Naive thymus-derived CD4-positive, alpha-beta T cell (primary cell): ENCODE measurements around the gene GNAQ. TPM values are rescaled to one million over a fixed set of nuclear protein-coding genes. Genes with fewer than 3 reads are reported as not detected.

Experiments
- ATAC-seq: fragments of 150-1000 bp; cut with Tn5 transposase; 2 replicates; pipeline ENCODE4 v1.10.0; 2021; ENCODE audit warnings: mild to moderate bottlenecking, moderate library complexity
- CTCF ChIA-PET: fragments of 350-600 bp; sonication (Branson Sonifier 250); formaldehyde crosslinking; loops from one replicate; lab custom pipeline; 2021; ENCODE audit warnings: antibody characterized with exemption; lab: Charles Lee
- POLR2A ChIA-PET: fragments of 350-600 bp; sonication (Branson Sonifier 250); formaldehyde crosslinking; loops from one replicate; lab custom pipeline; 2021; ENCODE audit warnings: antibody characterized with exemption, inconsistent platforms; lab: Charles Lee
- DNase-seq, 9 donors: peaks; one replicate each; pipeline versions ENCODE4 v3.0.0 to v3.0.0-alpha.2; 2020 to 2022; ENCODE audit warnings: mixed read lengths in 1 of 9
- H3K27ac ChIP-seq: one replicate; pipeline ENCODE4 v1.7.0; 2013; ENCODE audit warnings: mild to moderate bottlenecking, low read depth, low read length, moderate library complexity
- H3K27me3 ChIP-seq, 2 donors: one replicate each; pipeline ENCODE4 v1.7.0; 2013; ENCODE audit warnings: low read length in 2 of 2, mild to moderate bottlenecking in 2 of 2, moderate library complexity in 2 of 2; ENCODE audit not compliant: control insufficient read depth in 2 of 2, insufficient read depth in 2 of 2
- H3K36me3 ChIP-seq, 3 experiments: 1 replicate in 2 of 3; 2 replicates in 1 of 3; pipeline ENCODE4 v1.7.0; 2013; ENCODE audit warnings: low read length in 3 of 3, mild to moderate bottlenecking in 3 of 3, moderate library complexity in 1 of 3; ENCODE audit not compliant: insufficient read depth in 3 of 3, control insufficient read depth in 2 of 3
- H3K4me1 ChIP-seq, 2 donors: one replicate each; pipeline ENCODE4 v1.7.0; 2013; ENCODE audit warnings: low read length in 2 of 2, mild to moderate bottlenecking in 2 of 2, moderate library complexity in 1 of 2; ENCODE audit not compliant: control insufficient read depth in 2 of 2, insufficient read depth in 2 of 2
- H3K4me3 ChIP-seq: 2 replicates; pipeline ENCODE4 v1.7.0; 2013; ENCODE audit warnings: mild to moderate bottlenecking, low read length
- H3K9me3 ChIP-seq, 3 experiments: 1 replicate in 2 of 3; 2 replicates in 1 of 3; pipeline ENCODE4 v1.7.0; 2013; ENCODE audit warnings: low read length in 3 of 3; ENCODE audit not compliant: control insufficient read depth in 2 of 3
- H3K27ac Mint-ChIP-seq, 9 donors: one replicate each; pipeline ENCODE4 v1.8.0; 2020 to 2022; ENCODE audit warnings: mixed read lengths in 9 of 9, mild to moderate bottlenecking in 8 of 9, moderate library complexity in 5 of 9, inconsistent platforms in 2 of 9
- H3K27me3 Mint-ChIP-seq, 5 donors: one replicate each; pipeline ENCODE4 v1.8.0; 2021 to 2022; ENCODE audit warnings: mixed read lengths in 5 of 5, mild to moderate bottlenecking in 1 of 5
- H3K36me3 Mint-ChIP-seq, 5 donors: one replicate each; pipeline ENCODE4 v1.8.0; 2020 to 2022; ENCODE audit warnings: mixed read lengths in 5 of 5, mild to moderate bottlenecking in 3 of 5, inconsistent platforms in 1 of 5
- H3K4me1 Mint-ChIP-seq, 7 donors: one replicate each; pipeline ENCODE4 v1.8.0; 2020 to 2022; ENCODE audit warnings: mixed read lengths in 7 of 7, mild to moderate bottlenecking in 3 of 7, inconsistent platforms in 1 of 7
- H3K4me3 Mint-ChIP-seq, 10 donors: one replicate each; pipeline ENCODE4 v1.8.0; 2020 to 2022; ENCODE audit warnings: mild to moderate bottlenecking in 10 of 10, mixed read lengths in 10 of 10, moderate library complexity in 6 of 10, inconsistent platforms in 2 of 10
- H3K9me3 Mint-ChIP-seq, 11 donors: one replicate each; pipeline ENCODE4 v1.8.0; 2020 to 2022; ENCODE audit warnings: mixed read lengths in 11 of 11, mild to moderate bottlenecking in 4 of 11, inconsistent platforms in 1 of 11, moderate library complexity in 1 of 11
- intact Hi-C, 2 donors: fragments of 100-400 bp; cut with micrococcal nuclease; formaldehyde crosslinking; loops; one replicate each; pipeline ENCODE4 v1.15.1; 2023
- polyA plus RNA-seq, 2 donors: library from polyadenylated mRNA; unstranded; fragments of 300-500 nt; fragmentation: Illumina TruSeq; gene quantifications; one replicate each; pipeline ENCODE4 v1.2.3, GENCODE V29; 2021
- total RNA-seq, 6 experiments: library from RNA in 5 of 6; stranded (reverse) in 5 of 6; gene quantifications; 1 replicate in 5 of 6; 2 replicates in 1 of 6; pipeline ENCODE4 v1.2.3 and lab custom pipeline; 2021 to 2026

Gene GNAQ
- total and polyA plus RNA-seq, 7 experiments from 2014 or later: 7.2 to 60.6 (median 46.2) TPM

GRCh38 chr9:77817590-77818311 lies 213.9 kb downstream of the GNAQ start:
- ATAC-seq (no peak), DNase-seq (no peak)
- ChIA-PET POLR2A (interaction anchor here (0.7 kb wide), 1 partner anchor 11 kb away, joined by 3 read pairs; no protein-coding TSS in a partner anchor), CTCF (interaction anchor here (0.7 kb wide), 1 partner anchor 303 kb away, joined by 3 read pairs; no protein-coding TSS in a partner anchor)
- intact Hi-C loops: loop anchor here in 1 of 2 donors (5.0 kb wide), 1 partner anchor 95 kb away; no protein-coding TSS in a partner anchor
- Histone ChIP-seq H3K27ac (no peak overlapping the region), H3K27me3 (no peaks in the 10 kb centered on the region), H3K4me3 (no peak overlapping the region), H3K9me3 (no peaks in the 10 kb centered on the region), H3K4me1 (no peaks in the 10 kb centered on the region), H3K36me3 (peaks cover 0 to 10% (median 3%) of the 10 kb centered on the region in 3 experiments)
- Mint-ChIP-seq H3K36me3 (peaks cover 7 to 38% (median 15%) of the 10 kb centered on the region in 5 donors), H3K4me3 (no peak overlapping the region), H3K27me3 (no peaks in the 10 kb centered on the region), H3K4me1 (peaks cover 8 to 30% (median 17%) of the 10 kb centered on the region in 7 donors), H3K27ac (no peak overlapping the region), H3K9me3 (peaks cover 0 to 3% (median 0%) of the 10 kb centered on the region in 11 donors)

DNA sequence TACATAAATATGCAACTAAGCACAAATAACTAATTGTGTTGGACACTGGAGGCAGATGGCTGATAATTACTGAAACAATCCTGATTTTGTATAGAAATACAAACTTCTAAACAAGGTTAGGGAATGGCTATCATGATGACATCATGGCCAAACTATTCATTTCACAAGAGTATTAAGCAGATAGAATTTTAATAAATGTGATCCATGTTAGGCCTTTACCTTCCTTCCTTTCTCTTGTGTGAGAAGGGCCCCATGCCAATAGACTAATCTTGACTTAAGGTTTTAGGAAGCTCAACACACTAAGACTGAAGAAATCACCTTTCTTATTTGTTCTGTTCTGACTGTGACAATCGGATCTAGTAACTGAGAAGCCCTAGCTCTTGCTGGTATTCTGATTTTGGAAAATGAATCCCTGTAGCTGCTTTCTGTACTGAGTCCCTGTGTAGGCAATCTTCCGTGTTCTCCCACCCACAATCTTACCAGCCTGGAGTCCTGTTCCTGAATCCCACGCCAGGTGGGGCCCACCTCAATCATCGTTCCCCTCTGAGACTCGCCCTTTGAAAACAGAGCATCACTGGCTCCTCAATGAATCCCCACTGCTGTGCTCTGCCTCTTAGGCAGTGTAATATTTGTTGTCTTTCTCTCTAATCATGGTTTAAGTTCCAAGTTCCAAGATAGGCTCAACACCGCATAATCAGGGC lies 214.8 kb downstream of the GNAQ start:
- Mint-ChIP-seq H3K4me1 (peaks cover 8 to 29% (median 17%) of the 10 kb centered on the region in 7 donors), H3K4me3 (no peak overlapping the region), H3K27me3 (no peaks in the 10 kb centered on the region), H3K27ac (peak overlapping the region in 1 of 9 donors; percentile 41), H3K9me3 (peaks cover 0 to 3% (median 0%) of the 10 kb centered on the region in 11 donors), H3K36me3 (peaks cover 10 to 44% (median 22%) of the 10 kb centered on the region in 5 donors)
- H3K27ac ChIP-seq: no peak overlapping the region
- ChIA-PET CTCF (interaction anchor here (0.5 kb wide), 1 partner anchor 159 kb away, joined by 4 read pairs; no protein-coding TSS in a partner anchor), POLR2A (no interaction called here)
- H3K36me3 ChIP-seq: peaks cover 0 to 10% (median 3%) of the 10 kb centered on the region in 3 experiments
- no peaks in the 10 kb centered on the region for H3K4me1 ChIP-seq
- DNase-seq (no peak), ATAC-seq (no peak)
- intact Hi-C loops: loop anchor here in 1 of 2 donors (5.0 kb wide), 1 partner anchor 96 kb away; no protein-coding TSS in a partner anchor
- H3K9me3 ChIP-seq: no peaks in the 10 kb centered on the region
- H3K27me3 ChIP-seq: no peaks in the 10 kb centered on the region
- H3K4me3 ChIP-seq: no peak overlapping the region

DNA sequence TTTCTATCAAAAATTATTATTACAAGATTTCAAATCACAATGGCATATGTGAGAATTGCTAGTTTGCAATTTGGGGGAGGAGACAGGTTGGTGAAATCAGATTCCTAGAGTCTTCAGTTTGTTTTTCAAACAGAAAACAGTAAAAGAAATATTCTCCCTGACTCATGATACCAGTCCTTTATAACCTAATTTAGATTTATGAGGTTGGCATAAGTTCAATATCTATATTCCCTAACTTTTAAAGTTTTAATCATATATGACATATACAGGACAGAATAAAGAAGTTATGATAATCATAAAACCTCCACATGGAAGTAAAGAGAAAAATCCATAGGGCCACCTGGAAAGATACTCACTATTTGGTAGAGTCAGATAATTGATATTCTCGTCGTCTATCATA lies 216.4 kb downstream of the GNAQ start:
- Mint-ChIP-seq H3K4me3 (no peak overlapping the region), H3K36me3 (peaks cover 10 to 59% (median 35%) of the 10 kb centered on the region in 5 donors), H3K9me3 (peaks cover 0 to 3% (median 0%) of the 10 kb centered on the region in 11 donors), H3K27ac (no peak overlapping the region), H3K27me3 (no peaks in the 10 kb centered on the region), H3K4me1 (peaks cover 5 to 21% (median 16%) of the 10 kb centered on the region in 7 donors)
- intact Hi-C loops: loop anchor here in 1 of 2 donors (5.0 kb wide), 1 partner anchor 97 kb away; no protein-coding TSS in a partner anchor
- Histone ChIP-seq H3K36me3 (peaks cover 0 to 15% (median 3%) of the 10 kb centered on the region in 3 experiments), H3K9me3 (no peaks in the 10 kb centered on the region), H3K4me3 (no peak overlapping the region), H3K27me3 (no peaks in the 10 kb centered on the region), H3K4me1 (no peaks in the 10 kb centered on the region), H3K27ac (no peak overlapping the region)
- CTCF ChIA-PET: no interaction called here
- DNase-seq: no peak
- POLR2A ChIA-PET: no interaction called here
- ATAC-seq: no peak

GRCh38 chr9:77811832-77812231 lies 219.8 kb downstream of the GNAQ start:
- Histone ChIP-seq H3K36me3 (peaks cover 0 to 15% (median 3%) of the 10 kb centered on the region in 3 experiments), H3K27me3 (no peaks in the 10 kb centered on the region), H3K9me3 (no peaks in the 10 kb centered on the region), H3K4me3 (no peak overlapping the region), H3K4me1 (peaks cover 0 to 5% of the 10 kb centered on the region in 2 donors), H3K27ac (no peak overlapping the region)
- ChIA-PET CTCF (no interaction called here), POLR2A (no interaction called here)
- ATAC-seq (no peak), DNase-seq (no peak)
- Mint-ChIP-seq H3K27ac (no peak overlapping the region), H3K27me3 (no peaks in the 10 kb centered on the region), H3K36me3 (peaks cover 7 to 70% (median 49%) of the 10 kb centered on the region in 5 donors), H3K9me3 (peaks cover 0 to 3% (median 0%) of the 10 kb centered on the region in 11 donors), H3K4me3 (no peak overlapping the region), H3K4me1 (peaks cover 16 to 43% (median 37%) of the 10 kb centered on the region in 7 donors)
- intact Hi-C loops: no loop called here

- peaks cover 0 to 3% (median 0%) of the 10 kb centered on the region in 11 donors for H3K9me3 Mint-ChIP-seq
- peak overlapping the region in 1 of 9 donors; percentile 23 for H3K27ac Mint-ChIP-seq
- ATAC-seq: no peak
- H3K4me3 ChIP-seq: no peak overlapping the region
- peaks cover 7 to 76% (median 54%) of the 10 kb centered on the region in 5 donors for H3K36me3 Mint-ChIP-seq
- peaks cover 0 to 15% (median 2%) of the 10 kb centered on the region in 3 experiments for H3K36me3 ChIP-seq
- CTCF ChIA-PET: no interaction called here
- peaks cover 18 to 50% (median 38%) of the 10 kb centered on the region in 7 donors for H3K4me1 Mint-ChIP-seq
- no peak for DNase-seq
- intact Hi-C loops: no loop called here
- H3K4me3 Mint-ChIP-seq: no peak overlapping the region
- H3K9me3 ChIP-seq: no peaks in the 10 kb centered on the region
- peaks cover 0 to 5% of the 10 kb centered on the region in 2 donors for H3K4me1 ChIP-seq
- no peak overlapping the region for H3K27ac ChIP-seq
- H3K27me3 ChIP-seq: no peaks in the 10 kb centered on the region
- POLR2A ChIA-PET: no interaction called here
- no peaks in the 10 kb centered on the region for H3K27me3 Mint-ChIP-seq
Observed at GRCh38 chr9:77810637-77811119, 220.9 kb downstream of the GNAQ start.

DNA sequence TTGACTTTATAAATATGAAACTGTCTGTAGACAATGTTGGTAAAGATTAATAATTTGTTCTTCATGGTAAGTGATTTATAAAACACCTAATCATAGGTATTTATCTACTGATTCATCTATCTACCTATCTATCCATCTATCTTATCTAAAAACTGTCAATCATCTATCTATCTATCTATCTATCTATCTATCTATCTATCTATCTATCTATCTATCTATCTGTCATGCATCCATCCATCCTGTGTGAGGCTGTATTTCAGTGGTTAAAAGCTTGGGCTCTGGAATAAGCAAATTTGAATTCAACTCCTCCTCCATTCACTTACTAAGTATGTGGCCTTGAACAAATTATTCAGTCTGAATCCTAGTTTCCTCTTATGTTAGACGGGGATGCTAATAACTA lies 221.6 kb downstream of the GNAQ start:
- Histone ChIP-seq H3K27ac (no peak overlapping the region), H3K4me1 (peaks cover 0 to 5% of the 10 kb centered on the region in 2 donors), H3K36me3 (peaks cover 0 to 15% (median 0%) of the 10 kb centered on the region in 3 experiments), H3K9me3 (no peaks in the 10 kb centered on the region), H3K4me3 (no peak overlapping the region), H3K27me3 (no peaks in the 10 kb centered on the region)
- Mint-ChIP-seq H3K27ac (peak overlapping the region in 3 of 9 donors; percentile 23 to 71 (median 34)), H3K36me3 (peaks cover 7 to 71% (median 54%) of the 10 kb centered on the region in 5 donors), H3K27me3 (no peaks in the 10 kb centered on the region), H3K4me1 (peaks cover 18 to 50% (median 38%) of the 10 kb centered on the region in 7 donors), H3K9me3 (peaks cover 0 to 3% (median 0%) of the 10 kb centered on the region in 11 donors), H3K4me3 (no peak overlapping the region)
- ChIA-PET CTCF (no interaction called here), POLR2A (no interaction called here)
- DNase-seq (no peak), ATAC-seq (no peak)
- intact Hi-C loops: no loop called here
